Activated CD8-positive, alpha-beta T cell treated with anti-CD3 and anti-CD28 coated beads for 36 hours (primary cell): Measurements from ENCODE around the gene DOK5. TPM values are rescaled to one million over a fixed set of nuclear protein-coding genes. Genes with fewer than 3 reads are reported as not detected.

Experiments used
- ATAC-seq: fragments of 200-7000 bp; cut with Tn5 transposase; one replicate; pipeline ENCODE4 v1.10.0; 2021; ENCODE audit warnings: mild to moderate bottlenecking, moderate library complexity
- CTCF ChIA-PET: fragments of 350-600 bp; sonication (Branson Sonifier 250); formaldehyde crosslinking; loops from one replicate; lab custom pipeline; 2021; ENCODE audit warnings: antibody characterized with exemption; lab: Charles Lee
- POLR2A ChIA-PET: fragments of 350-600 bp; sonication (Branson Sonifier 250); formaldehyde crosslinking; loops from one replicate; lab custom pipeline; 2021; ENCODE audit warnings: antibody characterized with exemption; lab: Charles Lee
- DNase-seq: peaks from one replicate; pipeline ENCODE4 v3.0.0-alpha.2; 2020
- H3K27ac Mint-ChIP-seq: one replicate; pipeline ENCODE4 v1.8.0; 2021; ENCODE audit warnings: mild to moderate bottlenecking, mixed read lengths
- H3K27me3 Mint-ChIP-seq: one replicate; pipeline ENCODE4 v1.8.0; 2021; ENCODE audit warnings: mixed read lengths
- H3K36me3 Mint-ChIP-seq: one replicate; pipeline ENCODE4 v1.8.0; 2021; ENCODE audit warnings: low read depth, mixed read lengths
- H3K4me1 Mint-ChIP-seq: one replicate; pipeline ENCODE4 v1.8.0; 2021; ENCODE audit warnings: low read depth, mixed read lengths
- H3K4me3 Mint-ChIP-seq: one replicate; pipeline ENCODE4 v1.8.0; 2021; ENCODE audit warnings: mild to moderate bottlenecking, moderate library complexity, mixed read lengths
- H3K9me3 Mint-ChIP-seq: one replicate; pipeline ENCODE4 v1.8.0; 2021; ENCODE audit warnings: mixed read lengths
- intact Hi-C: fragments of 100-400 bp; cut with micrococcal nuclease; formaldehyde crosslinking; loops from one replicate; pipeline ENCODE4 v1.10.0; 2022
- total RNA-seq, 2 experiments: library from RNA; stranded (reverse); gene quantifications; one replicate each; pipeline ENCODE4 v1.2.3, GENCODE V29; 2021
- TF ChIP-seq, protein P1 (sequence below): fragments of 200-600 bp; IDR thresholded peaks from one replicate; pipeline ENCODE4 v1.8.0; 2022; ENCODE audit warnings: antibody characterized with exemption, mild to moderate bottlenecking

DOK5 gene
- total RNA-seq, 2 experiments from 2014 or later = 1.3 to 1.4 TPM

DNA sequence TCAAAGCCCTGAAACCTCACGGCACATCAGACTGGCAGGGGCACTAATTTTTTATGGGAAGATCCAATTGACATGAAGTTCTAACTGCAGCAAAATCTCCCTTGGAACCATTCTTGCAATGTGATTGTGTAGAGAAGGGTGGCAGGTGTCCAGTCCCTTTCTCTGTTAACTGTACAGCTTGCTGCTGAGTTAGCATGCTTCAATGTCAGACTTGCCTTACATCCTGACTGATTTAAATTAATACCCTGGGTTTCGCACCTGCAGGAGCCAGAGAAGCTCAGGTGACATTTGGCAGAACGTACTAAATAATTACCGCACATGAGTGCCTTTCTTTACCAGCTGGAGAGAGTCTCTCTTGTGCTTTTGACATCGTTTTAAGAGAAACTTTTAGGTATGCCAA, 123.0 kb downstream of the DOK5 start:
- no peak overlapping the region for H3K27ac Mint-ChIP-seq
- ChIA-PET POLR2A (no interaction called here), CTCF (interaction anchor here (0.8 kb wide), 1 partner anchor 15 kb away, joined by 3 read pairs; no protein-coding TSS in a partner anchor)
- ATAC-seq (no peak), DNase-seq (no peak)
- no peaks in the 10 kb centered on the region for H3K4me1 Mint-ChIP-seq
- H3K36me3 Mint-ChIP-seq = no peaks in the 10 kb centered on the region
- intact Hi-C loops = no loop called here
- TF ChIP-seq, protein P1, sequence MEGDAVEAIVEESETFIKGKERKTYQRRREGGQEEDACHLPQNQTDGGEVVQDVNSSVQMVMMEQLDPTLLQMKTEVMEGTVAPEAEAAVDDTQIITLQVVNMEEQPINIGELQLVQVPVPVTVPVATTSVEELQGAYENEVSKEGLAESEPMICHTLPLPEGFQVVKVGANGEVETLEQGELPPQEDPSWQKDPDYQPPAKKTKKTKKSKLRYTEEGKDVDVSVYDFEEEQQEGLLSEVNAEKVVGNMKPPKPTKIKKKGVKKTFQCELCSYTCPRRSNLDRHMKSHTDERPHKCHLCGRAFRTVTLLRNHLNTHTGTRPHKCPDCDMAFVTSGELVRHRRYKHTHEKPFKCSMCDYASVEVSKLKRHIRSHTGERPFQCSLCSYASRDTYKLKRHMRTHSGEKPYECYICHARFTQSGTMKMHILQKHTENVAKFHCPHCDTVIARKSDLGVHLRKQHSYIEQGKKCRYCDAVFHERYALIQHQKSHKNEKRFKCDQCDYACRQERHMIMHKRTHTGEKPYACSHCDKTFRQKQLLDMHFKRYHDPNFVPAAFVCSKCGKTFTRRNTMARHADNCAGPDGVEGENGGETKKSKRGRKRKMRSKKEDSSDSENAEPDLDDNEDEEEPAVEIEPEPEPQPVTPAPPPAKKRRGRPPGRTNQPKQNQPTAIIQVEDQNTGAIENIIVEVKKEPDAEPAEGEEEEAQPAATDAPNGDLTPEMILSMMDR = no peak
- no peak overlapping the region for H3K4me3 Mint-ChIP-seq
- peaks cover 5% of the 10 kb centered on the region for H3K9me3 Mint-ChIP-seq
- H3K27me3 Mint-ChIP-seq = no peaks in the 10 kb centered on the region

DNA sequence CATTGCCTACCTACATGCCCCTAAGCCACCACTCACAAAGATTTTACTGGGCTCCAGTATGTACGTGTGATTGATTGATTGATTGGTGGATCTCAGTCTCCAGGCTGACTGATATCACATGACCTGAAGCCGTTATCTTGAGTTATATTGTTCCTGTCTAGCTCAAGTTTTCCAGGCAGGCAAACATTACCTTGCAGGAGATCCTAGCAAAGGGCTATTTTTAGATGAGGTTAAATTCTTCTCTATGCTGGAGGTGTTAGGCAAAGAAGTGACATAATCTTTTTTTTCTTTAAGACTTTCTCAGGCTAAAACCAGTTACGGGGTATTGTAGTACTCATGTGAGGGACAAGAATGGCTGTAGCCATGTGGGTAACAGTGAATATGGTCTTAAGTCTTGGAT, 125.2 kb downstream of the DOK5 start:
- POLR2A ChIA-PET = no interaction called here
- no peaks in the 10 kb centered on the region for H3K36me3 Mint-ChIP-seq
- intact Hi-C loops = no loop called here
- TF ChIP-seq, protein P1 = no peak
- no peak overlapping the region for H3K27ac Mint-ChIP-seq
- no peaks in the 10 kb centered on the region for H3K27me3 Mint-ChIP-seq
- no peak overlapping the region for H3K4me3 Mint-ChIP-seq
- no peaks in the 10 kb centered on the region for H3K4me1 Mint-ChIP-seq
- DNase-seq = no peak
- no peak for ATAC-seq
- CTCF ChIA-PET = no interaction called here
- peaks cover 5% of the 10 kb centered on the region for H3K9me3 Mint-ChIP-seq

DNA sequence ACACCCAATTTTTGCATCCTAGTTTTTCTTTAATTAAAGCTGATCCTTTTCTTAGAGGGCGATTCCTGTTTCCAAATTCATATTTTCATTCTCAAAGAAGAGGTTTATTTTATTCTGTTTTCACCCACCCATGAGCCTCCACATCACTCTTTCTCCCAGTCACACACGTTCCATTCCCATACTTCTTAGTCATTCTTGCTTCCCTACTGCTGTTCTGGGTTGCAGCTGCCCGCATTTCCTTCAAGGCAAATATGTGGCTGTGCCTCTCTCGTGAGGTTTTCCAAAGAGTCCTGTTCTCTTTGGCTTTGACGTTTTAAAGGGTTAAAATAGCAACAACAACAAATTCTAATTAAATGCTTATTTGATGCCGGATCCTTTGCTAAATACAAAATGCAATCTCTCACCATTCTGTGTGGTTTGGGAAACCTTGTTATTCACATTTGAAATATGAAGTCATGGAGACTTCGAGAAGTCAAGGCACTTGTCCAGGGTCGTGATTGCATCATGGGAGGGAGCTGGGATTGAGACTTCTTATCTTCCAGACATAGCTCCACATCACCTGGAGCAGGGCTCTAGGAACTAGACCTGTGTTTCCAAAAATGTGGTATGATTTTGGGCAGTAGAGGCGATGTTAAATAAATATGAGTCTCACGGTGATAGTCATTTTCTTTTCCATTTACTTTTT, 126.6 kb downstream of the DOK5 start:
- no peak for DNase-seq
- Mint-ChIP-seq H3K9me3 (peaks cover 5% of the 10 kb centered on the region), H3K4me1 (no peaks in the 10 kb centered on the region), H3K4me3 (no peak overlapping the region), H3K36me3 (no peaks in the 10 kb centered on the region), H3K27ac (no peak overlapping the region), H3K27me3 (no peaks in the 10 kb centered on the region)
- ATAC-seq = no peak
- ChIA-PET POLR2A (no interaction called here), CTCF (no interaction called here)
- TF ChIP-seq, protein P1 = no peak
- intact Hi-C loops = no loop called here

DNA sequence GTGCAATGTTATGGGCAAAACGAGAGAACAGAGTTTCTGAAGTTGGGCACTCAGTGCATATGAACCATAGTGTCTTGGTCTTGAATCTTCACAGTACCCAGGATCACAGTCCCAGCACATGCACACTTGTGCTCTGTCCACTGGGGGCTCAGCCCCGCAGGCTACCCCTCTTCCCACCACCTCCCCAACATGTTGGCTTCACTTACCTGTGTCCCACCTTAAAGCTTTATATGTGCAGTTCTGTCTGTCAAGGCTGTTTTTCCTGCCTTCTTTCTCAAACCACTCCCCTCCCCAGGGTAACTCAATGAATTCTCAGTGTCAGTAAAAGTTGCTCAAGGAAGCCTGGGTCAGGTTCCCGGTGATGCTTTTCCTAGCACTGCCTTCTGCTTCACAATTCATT, 129.9 kb downstream of the DOK5 start:
- ATAC-seq (no peak), DNase-seq (no peak)
- TF ChIP-seq, protein P1 = no peak
- Mint-ChIP-seq H3K4me3 (no peak overlapping the region), H3K9me3 (no peaks in the 10 kb centered on the region), H3K27me3 (peaks cover 3% of the 10 kb centered on the region), H3K27ac (no peak overlapping the region), H3K36me3 (no peaks in the 10 kb centered on the region), H3K4me1 (no peaks in the 10 kb centered on the region)
- CTCF ChIA-PET = interaction anchor here (1.6 kb wide), 1 partner anchor 17 kb away, joined by 3 read pairs; no protein-coding TSS in a partner anchor
- POLR2A ChIA-PET = no interaction called here
- intact Hi-C loops = no loop called here

DNA sequence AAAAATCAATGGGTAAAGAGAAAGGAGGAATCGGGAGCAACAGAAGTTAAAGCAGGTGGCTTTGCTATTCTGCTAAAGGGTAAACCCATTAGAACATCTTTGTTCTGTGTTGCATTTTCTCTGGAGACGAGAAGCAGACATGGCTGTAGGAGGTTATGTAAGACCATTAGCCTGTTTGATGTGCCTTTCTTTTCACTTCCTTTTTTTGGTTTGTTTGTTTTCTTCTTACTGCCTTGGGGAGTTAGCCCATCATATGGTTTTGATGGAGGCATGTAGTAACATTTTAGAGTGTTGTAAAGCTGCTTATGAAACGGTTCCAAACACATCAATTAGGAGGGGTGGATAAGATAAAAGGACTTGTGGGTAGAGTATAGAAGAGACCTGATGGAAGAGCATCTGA, 131.0 kb downstream of the DOK5 start:
- Mint-ChIP-seq H3K36me3 (no peaks in the 10 kb centered on the region), H3K4me3 (no peak overlapping the region), H3K27me3 (peaks cover 3% of the 10 kb centered on the region), H3K9me3 (no peaks in the 10 kb centered on the region), H3K27ac (no peak overlapping the region), H3K4me1 (no peaks in the 10 kb centered on the region)
- ChIA-PET POLR2A (no interaction called here), CTCF (interaction anchor here (0.6 to 1.6 kb wide), 2 partner anchors 16 to 503 kb away, joined by 3 read pairs; no protein-coding TSS in a partner anchor)
- no peak for DNase-seq
- intact Hi-C loops = no loop called here
- TF ChIP-seq, protein P1 = no peak
- ATAC-seq = no peak
